ENCODE results near the gene GSN. TPM values are rescaled to one million over a fixed set of nuclear protein-coding genes. Genes with fewer than 3 reads are reported as not detected.
A peak's percentile ranks its signal among the peaks of the same experiment; 100 is the strongest.

Gene GSN
- total RNA-seq, 1 donor from 2014 or later = 159 TPM

DNA sequence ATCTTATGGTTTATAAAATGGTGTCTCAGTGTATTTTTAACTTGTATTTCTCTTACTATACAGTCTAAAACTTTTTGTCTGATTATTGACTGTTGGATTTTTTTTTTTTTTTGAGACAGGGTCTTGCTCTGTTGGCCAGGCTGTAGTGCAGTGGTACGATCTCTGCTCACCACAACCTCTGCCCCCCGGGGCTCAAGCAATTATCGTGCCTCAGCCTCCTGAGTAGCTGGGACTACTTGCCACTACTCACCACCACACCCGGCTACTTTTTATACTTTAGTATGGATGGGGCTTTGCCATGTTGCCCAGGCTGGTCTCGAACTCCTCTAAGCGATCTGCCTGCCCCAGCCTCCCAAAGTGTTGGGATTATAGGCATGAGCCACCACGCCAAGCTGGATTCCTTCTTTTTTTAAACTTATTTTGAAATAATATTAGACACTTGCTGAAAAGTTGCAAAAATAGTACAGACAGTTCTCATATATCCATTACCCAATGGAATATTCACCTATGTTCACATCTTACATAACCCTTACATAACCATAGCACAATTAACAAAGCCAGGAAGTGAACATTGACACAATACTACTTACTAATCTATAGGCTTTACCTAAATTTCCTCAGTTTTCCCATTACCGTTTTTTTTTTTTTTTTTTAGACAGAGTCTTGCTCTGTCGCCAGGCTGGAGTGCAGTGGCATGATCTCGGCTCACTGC, 54.9 kb downstream of the GSN start:
- no peak for DNase-seq (ENCODE audit: low read depth in 2 of 2)

DNA sequence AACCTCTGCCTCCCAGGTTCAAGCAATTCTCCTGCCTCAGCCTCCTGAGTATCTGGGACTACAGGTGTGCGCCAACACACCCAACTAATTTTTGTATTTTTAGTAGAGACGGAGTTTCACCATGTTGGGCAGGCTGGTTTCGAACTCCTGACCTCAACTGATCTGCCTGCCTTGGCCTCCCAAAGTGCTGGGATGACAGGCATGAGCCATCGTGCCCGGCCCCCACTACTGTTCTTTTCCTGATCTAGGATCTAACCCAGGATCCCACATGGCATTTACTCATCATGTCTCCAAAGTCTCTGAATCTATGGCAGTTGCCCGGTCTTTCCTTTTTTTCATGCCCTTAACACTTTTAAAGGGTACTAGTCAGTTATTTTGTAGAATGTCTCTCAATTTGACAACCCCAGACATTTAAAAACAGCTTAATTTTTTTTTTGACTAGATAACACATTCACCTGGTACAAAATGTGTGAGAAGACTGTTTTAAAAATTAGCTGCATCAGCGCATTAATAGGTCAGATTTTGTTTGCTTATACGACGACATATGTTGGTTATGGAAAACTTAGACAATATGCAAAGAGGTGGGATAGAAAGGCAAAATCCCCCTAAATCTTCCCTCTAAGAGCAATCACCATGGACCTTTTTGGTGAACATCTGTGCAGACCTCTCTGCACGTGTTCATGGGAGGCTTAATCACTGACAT, 55.6 kb downstream of the GSN start:
- DNase-seq (ENCODE audit: low read depth in 2 of 2) = no peak

DNA sequence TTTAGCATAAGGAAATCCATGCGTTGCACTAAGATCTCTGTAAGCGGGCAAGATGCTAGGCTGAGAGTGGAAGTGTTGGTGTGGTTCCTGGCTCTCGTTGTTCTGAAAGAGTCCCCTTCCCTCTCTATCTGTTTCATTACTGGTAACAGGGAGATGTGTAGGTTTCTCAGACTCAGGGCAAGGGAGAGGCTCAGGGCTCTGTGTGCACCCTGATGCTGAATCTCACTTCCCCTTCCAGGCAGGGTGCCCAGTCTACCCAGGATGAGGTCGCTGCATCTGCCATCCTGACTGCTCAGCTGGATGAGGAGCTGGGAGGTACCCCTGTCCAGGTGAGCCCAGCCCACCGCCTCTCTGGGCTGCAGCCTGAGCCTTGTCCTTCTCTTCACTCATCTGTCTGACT, 56.4 kb downstream of the GSN start:
- no peak for DNase-seq (ENCODE audit: low read depth in 2 of 2)

DNA sequence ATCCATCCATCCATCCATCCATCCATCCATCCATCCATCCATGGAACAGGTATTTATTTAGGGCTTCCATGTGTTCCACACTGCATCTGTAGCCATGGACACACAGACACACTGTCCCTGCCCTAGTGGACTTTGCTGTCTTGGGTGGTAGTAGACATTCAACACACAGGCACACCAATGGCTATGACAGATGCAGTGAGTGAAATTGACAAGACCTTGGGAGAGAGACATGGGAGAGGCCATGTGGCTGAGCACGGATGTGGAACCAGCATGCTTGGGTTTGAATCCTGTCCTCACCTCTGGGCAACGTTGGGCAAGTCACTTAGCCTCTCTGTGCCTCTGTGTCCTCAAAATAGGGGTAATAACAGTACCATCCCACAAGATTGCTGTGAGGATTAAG, 56.8 kb downstream of the GSN start:
- DNase-seq (ENCODE audit: low read depth in 2 of 2) = no peak

DNA sequence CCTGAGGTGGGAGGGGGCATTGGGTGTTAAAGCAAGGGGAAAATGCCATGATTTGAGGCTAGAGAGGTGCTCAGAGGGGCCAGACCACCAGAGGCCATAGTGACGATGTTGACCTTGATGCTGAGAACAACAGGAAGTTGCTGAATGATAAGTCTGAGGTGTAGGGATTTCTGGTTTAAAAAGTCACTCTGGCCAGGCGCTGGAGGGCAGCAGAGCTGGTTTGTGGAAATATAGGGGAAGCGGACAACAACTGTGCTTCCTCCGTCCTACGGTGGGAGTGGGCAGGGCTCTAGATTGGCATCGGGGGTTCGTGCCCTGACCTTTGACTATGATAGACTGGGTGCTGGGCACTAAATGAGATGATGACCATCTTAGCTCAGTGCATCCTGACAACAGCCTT, 57.4 kb downstream of the GSN start:
- DNase-seq (ENCODE audit: low read depth in 2 of 2) = peak; percentile 74 to 83

DNA sequence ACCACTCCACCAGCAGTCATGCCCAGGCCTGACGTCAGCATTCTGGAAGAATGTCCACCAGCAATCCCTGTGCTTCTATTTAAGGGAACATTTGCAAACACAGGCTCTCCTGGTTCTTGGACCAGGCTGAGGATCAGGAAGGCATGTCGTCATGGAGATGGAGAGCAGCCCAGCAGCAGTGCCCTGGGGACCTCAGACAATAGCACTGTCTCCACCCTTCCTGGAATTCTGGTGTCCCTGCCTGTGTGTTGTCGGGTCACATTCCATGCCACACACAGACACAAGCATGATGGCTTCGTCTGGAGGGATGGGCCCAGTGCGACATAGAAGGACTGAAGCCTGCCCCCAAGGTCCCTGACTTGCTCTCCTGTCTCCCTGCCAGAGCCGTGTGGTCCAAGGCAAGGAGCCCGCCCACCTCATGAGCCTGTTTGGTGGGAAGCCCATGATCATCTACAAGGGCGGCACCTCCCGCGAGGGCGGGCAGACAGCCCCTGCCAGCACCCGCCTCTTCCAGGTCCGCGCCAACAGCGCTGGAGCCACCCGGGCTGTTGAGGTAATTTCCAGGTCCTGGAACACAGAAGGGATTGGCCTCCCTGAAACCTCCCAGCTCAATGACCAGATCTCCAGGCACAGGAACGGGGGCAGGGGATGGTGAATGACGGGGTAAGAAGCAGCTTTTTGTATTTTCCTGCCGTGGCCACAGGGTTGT, 58.3 kb downstream of the GSN start:
- peak; percentile 91 to 96 for DNase-seq (ENCODE audit: low read depth in 2 of 2)

DNA sequence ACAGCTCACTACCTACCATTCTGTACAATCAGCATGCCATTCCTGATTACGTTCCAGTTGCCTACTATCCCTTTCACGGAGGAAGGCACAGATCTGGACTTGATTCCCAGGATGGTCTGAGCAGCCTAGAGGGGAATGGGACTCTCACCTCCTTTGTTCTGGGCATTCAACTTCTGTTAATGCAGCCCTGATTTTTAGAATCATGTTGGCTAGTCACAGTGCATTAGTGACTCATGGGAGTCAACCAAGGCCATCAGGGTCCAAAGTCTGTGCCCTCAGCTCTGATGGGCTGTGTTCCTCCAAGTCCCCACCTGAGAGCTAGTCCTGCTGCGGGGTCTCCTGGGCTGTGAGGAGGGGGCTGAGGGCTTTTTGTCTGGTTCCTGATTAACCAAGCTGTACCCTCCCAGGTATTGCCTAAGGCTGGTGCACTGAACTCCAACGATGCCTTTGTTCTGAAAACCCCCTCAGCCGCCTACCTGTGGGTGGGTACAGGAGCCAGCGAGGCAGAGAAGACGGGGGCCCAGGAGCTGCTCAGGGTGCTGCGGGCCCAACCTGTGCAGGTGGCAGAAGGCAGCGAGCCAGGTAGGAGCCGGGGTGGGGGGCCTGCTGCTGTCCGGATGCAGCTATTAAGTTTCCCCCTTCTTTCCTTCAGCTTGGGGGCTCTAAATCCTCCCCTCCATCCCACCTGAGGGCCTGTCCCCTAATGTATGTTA, 59.1 kb downstream of the GSN start:
- DNase-seq (ENCODE audit: low read depth in 2 of 2) = peak in 1 of 2 donors; percentile 38

DNA sequence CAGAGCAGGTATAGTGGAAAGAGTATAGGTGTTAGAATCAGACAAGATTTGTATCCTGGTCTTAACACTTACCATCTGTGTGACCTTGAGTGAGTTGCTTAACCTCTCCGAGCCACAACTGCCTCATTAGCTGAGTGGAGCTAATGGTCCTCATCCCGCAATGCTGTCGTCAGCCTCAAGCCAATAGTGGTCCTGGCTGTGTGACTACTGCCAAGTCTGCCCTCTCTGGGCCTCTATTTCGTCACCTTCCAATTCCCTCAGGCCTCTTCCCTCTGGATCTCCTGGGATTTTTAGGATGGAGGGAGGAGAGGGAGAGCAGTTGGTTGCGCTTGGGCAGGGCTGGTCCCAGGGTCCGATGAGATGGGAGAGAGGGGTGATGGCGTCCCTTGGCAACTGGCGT, 60.5 kb downstream of the GSN start:
- no peak for DNase-seq (ENCODE audit: low read depth in 2 of 2)

DNA sequence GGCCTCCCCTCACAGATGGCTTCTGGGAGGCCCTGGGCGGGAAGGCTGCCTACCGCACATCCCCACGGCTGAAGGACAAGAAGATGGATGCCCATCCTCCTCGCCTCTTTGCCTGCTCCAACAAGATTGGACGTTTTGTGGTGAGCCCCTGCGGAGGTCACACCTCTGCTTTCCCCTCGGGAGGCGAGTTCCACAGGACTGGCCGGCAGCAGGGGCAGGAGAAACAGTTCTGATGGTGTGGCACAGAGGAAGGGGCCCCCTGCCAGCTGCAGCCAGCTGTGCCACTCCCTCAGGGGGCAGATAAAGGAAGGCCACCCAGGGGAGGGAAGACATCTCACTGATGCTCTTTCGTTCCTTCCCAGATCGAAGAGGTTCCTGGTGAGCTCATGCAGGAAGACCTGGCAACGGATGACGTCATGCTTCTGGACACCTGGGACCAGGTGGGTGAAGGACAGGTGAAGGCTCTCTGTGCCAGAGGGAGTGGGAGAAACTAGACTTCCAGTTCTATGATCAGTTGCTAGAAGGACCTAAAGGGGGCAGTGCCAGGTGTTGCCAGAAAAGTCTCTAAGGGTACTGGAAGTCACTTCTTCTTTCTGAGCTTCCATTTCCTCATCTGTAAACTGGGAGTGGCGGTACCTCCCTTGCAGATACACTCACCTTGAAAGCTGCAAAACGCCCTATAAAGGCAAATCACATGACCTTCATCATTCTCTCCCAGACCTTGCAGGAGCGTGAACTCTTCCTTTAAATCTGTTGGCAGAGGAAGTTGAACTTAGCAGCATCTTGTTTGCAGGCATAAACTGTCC, 61.1 kb downstream of the GSN start:
- DNase-seq (ENCODE audit: low read depth in 2 of 2) = no peak

DNA sequence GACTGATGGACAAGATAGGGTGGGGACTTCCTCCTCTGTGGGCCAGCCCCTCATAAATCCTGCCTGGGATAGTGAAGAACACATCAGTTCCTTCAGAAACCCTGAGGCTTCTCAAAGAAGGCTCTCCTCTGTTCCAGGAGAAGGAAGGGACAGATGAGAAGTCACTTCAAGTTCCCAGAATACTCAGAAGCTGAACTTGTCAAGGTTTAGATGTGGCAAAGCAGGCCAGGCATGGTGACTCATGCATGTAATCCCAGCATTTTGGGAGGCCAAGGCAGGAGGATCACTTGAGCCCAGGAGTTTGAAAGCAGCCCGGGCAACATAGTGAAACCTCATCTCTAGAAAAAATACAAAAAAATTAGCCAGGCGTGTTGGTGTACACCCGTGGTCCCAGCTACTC, 63.6 kb downstream of the GSN start:
- no peak for DNase-seq (ENCODE audit: low read depth in 2 of 2)

DNA sequence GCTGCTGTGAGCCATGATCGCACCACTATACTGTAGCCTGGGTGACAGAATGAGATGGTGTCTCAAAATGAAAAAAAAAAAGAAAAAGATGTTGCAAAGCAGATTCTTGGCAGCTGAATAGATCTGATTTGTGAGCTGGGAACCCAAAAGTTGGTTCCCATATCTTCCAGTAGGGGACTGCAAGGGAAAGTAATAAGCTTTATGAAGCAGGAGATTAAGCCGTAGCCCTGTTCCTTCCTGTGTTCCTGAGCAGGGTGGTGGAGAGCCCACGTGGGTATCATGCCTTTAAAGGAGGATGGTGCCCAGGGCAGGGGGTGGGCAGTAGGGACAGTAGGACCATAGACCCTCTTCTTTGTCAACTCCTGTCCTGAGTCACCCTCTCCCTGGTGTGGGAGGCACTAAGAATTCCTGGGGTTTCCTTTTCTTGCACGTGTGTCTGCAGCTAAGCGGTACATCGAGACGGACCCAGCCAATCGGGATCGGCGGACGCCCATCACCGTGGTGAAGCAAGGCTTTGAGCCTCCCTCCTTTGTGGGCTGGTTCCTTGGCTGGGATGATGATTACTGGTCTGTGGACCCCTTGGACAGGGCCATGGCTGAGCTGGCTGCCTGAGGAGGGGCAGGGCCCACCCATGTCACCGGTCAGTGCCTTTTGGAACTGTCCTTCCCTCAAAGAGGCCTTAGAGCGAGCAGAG, 64.2 kb downstream of the GSN start:
- DNase-seq (ENCODE audit: low read depth in 2 of 2) = peak in 1 of 2 donors; percentile 45

DNA sequence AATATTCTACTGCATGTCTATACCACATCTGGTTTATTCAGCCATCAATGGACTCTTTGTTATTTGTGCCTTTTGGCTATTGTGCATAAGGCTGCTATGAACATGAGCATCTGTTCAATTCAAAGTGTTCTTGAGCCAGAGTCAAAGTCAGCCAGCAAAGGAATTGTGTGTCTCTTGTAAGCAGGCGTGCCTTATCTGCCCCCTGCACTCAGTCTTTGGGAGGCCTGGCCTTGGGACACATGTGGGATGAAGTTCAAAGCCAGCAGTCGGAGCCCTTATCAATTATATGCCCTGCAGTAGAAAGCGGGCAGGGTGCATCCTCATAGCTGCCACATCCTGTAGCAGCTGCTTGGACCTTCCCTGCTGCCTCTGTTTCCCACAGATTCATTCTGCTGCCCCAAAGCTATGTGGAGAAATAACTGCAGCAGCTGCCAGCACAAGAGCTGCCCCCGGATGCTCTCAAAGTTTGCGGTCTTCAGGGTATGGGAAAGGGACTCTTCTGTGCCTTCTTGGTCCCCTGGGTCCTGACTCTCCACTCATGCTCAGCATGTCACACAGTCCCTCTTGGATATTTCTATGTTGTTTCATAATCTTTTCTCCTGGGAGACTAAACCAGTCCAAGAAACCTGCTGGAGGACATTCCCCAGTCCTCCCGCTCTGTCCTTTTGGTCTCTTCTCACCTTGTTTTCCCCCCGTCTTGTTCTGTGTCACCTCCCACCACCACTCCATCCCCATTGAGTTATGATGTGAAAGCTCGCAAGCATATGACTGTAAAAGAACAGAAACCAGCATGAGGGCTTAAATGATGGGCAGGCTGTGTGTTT, 66.2 kb downstream of the GSN start:
- DNase-seq (ENCODE audit: low read depth in 2 of 2) = no peak

DNA sequence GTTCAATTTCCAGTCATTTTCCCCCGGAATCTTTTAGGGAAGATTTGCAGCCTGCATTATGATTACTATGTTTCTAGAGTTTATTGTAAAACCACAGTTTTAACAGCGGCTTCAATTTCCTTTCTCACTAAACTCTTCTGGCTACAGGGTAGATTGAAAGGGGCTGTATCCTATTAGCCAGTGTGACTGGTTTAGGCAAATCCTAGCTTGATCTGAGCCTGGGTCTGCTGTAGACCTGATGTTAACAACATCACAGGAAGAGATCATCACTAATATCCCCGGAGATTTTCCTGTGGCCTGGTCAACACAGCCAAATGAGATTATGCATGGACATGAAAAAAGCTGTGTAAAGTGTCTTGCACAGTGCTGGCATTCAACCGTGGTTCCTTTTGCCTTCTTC, 68.7 kb downstream of the GSN start:
- DNase-seq (ENCODE audit: low read depth in 2 of 2) = no peak

DNA sequence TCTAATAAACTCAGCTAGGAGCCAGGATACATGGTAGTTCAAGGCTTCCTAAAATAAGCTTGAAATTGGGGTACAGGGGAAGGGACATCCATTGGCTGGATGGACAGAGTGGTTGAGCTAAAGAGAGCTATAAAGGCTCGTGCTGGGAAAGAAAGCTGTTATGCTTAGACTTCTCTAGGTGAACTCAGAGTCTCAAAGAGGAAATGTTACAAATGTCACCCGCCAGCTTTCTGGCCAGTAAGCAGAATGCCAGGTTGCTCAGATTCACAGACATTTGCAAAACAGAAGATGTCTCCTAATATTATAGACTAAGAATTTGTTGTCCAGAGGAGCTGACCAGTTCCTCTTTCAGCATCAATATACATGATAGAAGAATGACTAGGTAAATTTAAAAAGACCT, 71.5 kb downstream of the GSN start:
- no peak for DNase-seq (ENCODE audit: low read depth in 2 of 2)

DNA sequence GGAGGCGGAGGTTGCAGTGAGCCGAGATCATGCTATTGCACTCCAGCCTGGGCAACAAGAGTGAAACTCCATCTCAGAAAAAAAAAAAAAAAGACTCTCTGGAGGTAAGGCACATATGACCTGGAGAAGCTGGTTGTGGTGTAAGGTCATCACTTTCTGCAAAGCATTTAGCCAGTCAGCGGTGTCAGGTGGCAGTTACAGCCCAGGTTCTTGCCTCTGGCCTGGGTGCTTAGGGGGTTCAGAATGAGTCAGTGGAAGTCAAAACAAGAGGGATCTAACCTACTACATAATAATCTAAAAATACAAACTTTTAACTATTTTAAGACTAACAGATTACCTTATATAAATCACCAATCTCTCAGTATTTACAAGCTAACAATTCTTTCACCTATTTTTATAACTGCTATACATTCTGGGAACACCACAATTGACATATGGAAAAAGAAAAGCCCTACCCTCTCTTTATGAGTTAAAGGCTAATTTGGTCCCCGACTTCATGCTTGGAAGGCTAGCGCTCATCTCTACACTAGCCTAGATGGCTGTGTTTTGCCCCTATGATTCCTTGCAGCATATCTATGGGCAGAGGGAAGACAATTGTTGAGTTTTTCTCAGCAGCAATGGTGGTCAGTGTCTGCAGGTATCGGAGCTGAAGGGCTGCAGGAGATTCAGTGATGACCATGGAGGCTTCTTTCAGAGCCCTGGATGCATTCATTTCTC, 72.9 kb downstream of the GSN start:
- no peak for DNase-seq (ENCODE audit: low read depth in 2 of 2)

DNA sequence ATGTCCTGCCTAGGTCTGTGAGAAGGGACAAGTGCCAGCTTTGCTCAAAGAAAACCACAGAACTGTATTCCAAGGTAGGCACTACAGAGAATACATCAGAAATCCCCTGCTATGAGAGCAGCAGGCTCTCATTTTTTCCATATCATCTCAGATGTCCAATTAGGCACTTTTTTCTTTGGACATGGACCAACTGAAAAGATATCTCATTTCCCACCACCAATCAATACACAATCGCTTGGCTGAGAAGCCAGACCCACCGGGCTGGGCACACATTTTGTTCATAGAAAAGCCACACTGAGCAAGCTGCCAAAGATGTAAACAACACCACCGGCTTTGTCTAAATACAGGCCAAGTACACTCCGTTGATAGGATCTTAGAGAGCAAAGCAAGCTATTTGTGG, 76.2 kb downstream of the GSN start:
- DNase-seq (ENCODE audit: low read depth in 2 of 2) = no peak

DNA sequence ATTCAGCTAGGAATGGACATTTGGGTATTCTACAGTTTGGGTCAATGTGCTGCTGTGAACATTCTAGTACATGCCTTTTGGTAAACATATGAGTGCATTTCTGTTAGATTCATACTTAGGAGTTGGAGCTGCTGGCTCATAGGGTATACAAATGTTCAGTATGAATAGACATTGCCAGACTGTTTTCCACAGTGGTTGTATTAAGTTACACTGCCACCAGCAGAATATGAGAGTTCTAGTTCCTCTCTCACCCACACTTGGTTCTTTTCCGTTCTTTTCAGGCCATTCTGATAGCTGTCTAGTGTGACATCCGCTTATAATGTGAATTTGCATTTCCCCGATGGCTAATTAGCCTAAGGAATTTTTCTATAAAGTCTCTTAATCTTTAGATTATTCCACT, 77.1 kb downstream of the GSN start:
- DNase-seq (ENCODE audit: low read depth in 2 of 2) = no peak

DNA sequence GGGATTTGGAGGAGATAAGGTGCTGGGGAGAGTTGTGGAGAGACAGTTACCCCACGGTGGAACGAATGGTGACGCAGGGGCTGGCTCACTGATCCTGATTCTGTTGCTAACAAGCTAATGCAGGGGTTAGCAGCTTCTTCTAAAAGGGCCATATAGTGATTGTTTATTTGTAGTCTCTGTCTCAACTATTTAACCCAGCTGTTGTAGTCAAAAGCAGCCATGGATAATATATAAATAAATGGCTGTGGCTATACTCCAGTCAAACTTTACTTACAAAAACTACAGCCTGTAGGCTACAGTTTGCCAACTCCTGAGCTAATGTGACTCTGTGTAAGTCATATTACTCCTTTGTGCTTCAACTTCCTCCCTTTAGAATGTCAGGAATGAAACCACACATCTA, 80.3 kb downstream of the GSN start:
- no peak for DNase-seq (ENCODE audit: low read depth in 2 of 2)

DNA sequence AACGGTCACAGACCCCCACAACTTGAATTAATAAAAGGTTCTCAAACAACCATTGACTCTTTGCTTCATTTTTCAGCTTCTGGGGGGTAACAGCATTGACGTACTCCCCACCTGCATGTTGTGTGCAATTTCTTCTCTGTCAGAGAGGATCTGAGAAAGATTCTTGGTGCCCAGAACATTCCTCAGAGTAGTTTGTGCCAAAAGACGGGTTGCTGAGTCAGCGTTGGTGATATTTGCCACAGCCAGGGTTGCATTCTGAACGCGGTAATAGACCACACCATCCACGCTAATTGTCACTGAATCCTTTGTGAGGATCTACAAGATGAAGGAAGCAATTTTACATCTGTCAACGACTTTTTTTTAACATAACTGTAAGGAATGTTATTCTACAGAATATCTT, 81.0 kb downstream of the GSN start:
- no peak for DNase-seq (ENCODE audit: low read depth in 2 of 2)
